NCI-H526 (cell line): ENCODE results near the gene SLC7A11.
A peak's percentile ranks its signal among the peaks of the same experiment; 100 is the strongest.

ENCODE experiments used
- DNase-seq, 2 experiments: peaks; one replicate each; lab custom pipeline; 2025; lab: John Stamatoyannopoulos, UW

SLC7A11 gene

DNA sequence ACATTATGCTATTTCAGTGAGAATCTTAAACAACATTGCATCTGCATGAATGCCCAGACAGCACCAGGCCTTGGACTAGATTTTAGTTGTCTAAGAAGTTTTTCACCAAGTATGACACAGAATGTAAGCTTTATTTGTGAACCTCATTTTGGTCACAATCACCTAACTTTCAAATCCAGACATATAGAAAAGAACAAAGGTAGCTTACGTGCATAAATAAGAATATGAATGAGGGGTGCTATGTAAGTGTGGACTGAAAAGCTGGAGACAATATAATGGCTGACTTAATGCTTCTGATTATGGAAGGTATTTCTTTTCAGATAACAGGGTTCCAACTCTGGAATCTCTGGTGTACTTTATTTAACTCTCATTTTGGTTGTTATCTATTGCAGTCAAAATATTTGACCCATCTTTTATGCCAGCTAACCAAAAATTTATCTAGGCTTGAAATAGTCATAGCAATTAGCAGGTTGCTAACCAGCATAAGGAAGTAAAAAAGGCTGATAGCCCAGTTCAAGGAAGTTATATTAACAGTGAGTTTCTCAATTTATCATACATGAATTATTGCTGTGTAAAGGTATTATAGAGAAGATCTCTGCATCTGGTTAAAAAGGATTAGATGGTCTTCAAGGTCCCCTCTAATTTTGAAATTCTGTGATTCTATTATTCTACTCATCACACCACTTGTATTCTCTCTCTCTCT, 36.5 kb downstream of the SLC7A11 start:
- DNase-seq, result no peak

DNA sequence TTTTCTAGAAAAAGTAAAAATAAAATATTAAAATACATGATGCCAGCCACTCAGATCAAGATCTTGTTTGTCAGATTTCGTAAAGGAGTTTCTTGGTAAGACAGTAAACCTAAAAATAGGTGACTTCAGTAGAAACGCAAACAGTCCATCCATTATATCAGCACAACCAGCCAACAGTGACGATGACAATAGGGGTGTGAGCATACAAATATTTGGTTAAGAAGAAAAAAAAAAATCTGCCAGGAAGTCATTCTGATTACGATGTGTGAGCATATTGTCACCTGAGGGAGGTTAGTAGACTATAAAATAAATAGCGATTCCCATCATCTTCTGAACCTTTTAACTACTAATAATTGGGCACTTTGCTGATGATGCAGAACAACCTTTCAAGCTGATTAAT, 37.6 kb downstream of the SLC7A11 start:
- DNase-seq, result no peak

DNA sequence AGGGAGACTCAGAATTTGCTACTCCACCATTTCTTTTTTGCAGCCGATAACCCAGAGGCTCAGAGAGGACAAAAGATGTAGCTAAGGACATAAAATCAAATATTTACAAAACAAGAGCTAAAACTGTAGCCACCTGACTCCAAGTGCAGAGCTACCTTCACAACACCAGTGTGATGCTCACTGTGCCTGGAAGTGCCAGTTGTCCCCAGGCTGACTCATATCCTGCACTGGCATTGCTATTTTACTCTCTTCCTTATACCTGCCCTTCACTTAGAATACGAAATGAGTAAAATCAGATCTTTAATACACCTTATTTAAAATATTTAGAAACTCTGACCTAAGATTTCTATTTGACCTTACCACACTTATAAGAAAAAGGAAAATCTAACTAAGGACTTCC, 39.5 kb downstream of the SLC7A11 start:
- DNase-seq, result no peak

DNA sequence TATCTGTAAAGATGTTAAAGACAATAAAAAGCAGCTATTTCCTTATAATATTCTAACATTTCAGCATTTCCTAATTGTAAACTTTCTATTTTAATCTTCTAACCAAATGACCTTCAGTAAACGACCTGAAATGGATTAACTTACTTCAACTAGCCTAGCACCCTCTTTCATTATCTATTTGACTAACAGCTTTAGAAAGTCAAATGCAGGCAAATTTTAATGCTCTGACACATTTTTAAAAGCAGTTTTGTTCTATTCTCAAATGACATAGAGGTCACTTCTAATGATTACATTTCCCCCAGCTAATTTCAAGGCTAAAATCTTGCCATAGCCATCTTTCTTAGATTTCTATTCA, 41.9 kb downstream of the SLC7A11 start:
- peak; percentile 74 to 75 for DNase-seq

DNA sequence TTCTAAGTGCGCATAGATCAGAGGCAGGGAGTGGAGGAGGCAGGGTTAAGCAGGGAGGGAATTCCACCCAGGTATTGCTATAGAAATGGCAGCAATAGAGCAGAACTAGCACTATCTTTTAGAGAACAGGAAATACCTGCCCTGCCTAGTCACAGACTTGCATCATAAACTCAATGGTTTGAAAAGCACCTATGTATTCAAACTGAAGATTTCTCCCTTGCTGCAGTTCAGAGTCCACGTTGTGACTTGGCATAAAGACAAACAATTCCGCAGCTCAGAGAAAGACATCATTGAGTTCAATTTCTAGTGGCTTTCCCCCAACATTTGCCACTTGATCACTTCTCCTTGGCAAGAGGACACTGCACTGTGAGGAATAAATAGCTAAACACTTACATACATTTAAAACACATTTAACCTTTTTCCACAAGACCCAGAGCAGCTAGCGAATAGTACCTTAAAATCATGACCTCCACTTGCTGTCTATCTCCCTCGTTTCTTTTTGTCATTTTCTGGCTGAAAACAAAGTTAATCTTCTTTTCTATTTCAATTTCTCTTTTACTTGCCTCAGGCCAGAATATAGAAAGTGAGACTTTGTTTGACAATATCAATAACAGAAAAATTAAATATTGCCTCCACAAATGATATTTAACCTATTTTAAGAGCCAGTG, 42.4 kb downstream of the SLC7A11 start:
- peak; percentile 81 to 83 for DNase-seq

DNA sequence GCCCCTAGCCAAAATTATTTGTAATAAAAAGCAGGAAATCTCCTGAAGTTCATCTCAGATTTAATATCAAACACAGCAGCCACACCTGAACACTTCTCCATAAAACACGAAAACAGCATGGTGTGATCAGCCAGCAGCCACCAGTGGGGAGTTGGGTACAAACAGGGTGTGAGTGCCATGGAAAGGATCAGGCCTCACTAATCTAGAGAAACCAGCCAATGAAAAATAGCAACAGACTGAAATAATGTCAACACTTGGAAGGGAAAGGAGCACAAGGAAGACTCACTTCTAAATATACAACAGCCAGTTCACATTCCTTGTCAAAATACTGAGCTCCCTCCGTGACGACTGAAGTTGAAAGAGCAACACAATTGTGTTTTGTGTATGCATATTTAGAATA, 46.0 kb downstream of the SLC7A11 start:
- no peak for DNase-seq

DNA sequence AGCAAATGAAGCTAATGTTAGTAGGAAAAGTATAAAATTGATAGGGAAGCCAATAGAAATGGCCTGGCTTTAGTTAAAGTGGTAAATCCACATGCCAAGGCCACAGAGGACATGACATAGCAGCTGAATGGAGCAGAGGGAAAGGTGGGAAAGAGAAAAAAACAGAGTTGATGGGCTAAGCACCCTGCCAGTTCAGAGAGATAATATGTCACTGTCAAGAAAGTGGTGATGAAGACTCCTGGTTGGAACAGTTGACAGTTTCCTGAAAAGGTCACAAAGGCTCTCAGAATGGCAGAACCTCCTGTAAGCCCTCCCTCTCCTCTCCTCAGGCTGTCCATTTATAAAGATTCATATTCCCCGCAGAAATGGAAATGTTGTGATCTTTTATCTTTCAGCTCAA, 48.2 kb downstream of the SLC7A11 start:
- no peak for DNase-seq

DNA sequence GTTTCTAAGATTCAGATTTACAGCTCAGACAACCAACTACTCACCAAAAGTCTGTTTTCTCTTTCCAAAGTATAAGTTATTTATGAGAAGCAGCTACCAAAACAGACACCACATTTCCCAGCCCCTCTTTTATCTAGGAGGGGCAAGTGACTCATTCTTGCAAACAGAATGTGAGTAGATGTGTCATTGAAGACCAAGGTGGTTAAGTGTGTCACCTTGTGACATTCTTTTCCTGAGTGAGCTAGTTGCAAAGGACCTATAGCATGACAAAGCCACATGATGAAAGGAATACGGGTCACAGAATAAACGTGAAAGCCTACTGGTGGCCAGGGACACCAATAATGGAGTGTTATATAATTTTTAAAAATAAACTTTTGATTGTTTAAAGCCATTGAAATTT, 50.0 kb downstream of the SLC7A11 start:
- no peak for DNase-seq

DNA sequence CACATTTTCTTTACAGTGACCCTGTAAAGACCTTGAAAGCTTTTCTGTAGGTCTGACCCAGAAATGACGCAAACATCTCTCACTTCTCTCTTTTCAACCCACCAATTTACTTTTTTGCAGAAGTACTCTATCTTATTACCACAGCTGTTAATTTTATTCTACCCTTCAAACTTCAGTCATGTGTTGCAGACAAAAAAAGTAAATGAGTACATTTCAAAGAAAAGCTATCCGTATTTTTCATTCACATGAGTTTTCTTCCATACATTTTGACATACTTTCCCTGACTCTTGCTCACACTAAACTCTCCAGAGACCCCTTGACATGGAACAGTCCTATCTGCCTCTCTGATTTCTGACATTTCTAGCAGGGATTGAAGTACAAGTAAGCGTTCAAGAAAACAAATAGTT, 51.7 kb downstream of the SLC7A11 start:
- no peak for DNase-seq

DNA sequence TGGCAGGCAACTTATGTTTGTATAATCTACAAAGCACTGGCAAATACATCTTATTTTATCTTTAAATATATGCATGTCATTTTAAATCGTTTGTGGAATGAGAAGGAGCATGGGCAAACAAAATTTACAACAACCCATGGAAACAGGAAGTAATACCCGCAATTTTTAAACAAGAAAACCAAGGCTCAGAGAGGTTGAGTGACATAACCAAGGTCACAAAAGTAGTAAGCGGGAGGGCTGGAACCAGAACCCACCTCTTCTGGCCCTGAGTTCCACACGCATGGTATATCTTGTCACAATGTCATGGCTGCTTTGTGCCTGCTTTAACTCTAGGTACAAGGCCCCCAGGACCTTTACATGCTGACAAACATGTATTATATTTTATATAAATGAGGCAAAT, 52.9 kb downstream of the SLC7A11 start:
- DNase-seq, result no peak

DNA sequence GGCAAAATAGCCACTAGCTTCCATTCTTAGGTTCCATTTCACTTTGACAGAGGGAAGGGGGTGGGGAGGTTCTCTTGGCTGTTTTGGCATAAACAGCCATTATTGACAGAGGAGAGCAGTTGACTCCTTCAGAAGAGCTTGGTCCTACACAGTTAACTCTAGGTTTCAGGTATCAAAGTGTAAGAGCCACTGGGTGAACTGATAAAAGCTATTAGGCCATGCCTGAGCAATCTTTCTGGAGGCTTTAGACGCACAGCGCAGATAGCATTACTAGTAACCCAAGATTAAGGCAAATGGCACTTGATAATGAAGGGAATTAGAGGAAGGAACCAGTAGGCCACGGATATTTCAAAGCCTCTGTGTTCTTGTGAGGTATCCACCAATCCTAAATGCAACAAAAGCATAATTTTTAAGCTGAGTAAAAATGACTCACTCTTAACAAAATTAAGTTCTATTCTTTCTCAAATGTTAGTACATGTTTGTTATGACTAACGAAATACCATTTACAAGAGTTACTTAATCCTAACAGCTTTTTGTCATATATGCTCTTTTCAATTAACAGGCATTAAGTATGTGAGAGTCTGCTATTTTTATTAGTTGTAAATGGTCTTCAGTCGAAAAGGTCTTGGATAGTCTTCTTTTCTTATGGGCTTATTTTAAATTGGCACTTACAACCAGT, 53.6 kb downstream of the SLC7A11 start:
- DNase-seq, result no peak

DNA sequence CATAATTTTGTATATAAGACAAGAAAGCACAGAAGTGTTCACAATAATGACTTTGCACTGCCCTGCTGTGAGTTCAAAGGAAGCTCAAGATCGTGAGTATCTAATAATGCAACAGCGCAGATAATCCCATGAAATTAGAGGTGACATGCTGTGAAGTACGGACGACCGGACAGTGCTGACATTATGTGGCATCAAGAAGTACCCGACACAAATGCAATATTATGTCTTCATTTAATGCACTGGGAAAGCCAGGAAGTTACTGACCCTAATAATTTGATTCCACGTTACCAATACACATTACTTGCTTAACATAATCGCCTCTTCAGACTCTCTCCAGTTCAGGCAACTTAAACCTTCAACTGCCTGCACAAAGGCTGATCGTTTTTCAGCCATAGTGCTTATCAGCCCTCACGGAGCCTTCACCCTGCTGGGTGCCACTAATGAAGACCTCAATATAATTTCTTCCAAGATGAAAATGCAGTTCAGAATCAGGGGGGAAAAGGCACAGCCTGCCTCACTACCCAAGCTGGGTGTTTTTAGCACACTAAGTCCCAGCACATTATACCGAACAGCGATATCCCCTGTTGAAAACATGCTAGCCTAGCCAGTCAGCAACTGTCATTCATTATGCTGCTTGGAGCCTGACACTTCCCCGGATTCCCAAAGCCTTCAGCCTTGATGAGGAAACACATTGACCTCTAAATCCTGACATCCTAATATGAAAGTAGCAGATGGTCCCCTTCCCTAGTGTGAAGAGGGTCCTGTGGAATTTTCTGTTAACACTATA, 56.1 kb downstream of the SLC7A11 start:
- DNase-seq, result no peak

DNA sequence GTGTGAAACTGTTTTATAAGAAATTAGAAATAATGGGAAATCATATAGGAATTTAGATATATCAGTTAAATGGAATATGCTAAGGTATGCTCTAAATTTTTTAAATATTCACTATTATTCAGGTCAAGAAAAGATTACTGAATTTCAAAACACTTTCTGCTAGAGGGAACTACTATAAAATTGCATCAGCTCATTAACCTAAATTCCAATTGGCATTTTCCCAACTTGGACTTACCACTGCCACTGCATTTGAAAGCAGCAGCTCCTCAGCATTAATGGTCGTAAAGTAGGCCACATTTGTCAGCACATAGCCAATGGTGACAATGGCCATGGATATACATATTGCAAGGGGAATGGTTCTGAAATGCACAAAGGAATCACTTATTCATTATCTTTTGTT, 57.3 kb downstream of the SLC7A11 start:
- DNase-seq, result no peak

DNA sequence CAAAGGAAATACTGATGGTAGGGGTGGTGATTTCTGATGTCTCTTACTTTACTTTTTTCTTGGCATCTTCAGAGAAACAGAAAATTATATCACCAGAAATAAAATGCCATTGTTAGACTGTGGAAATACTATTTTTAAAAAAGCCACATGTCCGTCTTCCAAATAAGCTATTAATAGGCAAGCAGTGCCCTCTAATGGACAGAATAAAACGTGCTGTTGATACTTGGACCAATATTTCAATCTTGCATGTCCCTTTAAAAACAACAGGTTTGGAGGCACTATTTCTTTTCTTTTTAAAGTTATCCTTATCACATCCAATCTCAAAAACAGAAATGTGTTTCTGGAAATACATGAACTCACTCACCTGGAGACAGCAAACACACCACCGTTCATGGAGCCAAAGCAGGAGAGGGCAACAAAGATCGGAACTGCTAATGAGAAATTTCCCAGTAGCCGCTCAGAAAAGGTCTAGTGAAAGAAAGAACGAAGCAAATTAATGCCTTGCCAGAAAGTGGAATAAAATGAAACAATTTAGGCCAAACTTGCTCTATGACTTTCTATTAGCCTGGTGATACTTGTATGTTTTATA, 59.2 kb downstream of the SLC7A11 start:
- DNase-seq, result peak; percentile 41 to 67

DNA sequence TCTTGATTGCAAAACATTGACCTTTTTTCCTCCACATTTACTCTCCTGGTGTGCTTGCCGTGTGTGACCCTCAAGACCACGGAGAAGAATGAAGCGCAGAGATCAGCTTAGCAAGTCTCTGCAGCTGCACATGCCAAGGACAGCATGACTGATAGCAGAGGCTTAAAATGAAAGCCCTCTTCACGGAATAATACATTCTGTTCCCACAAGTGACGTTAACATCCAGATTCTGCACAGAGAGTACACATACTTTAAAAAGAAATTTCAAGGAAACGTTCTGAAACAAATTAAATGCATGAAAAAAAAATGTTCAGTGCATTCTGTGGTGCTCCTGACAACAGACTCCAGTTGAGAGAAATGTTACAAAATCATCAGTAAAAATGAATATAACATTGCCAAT, 60.9 kb downstream of the SLC7A11 start:
- no peak for DNase-seq

DNA sequence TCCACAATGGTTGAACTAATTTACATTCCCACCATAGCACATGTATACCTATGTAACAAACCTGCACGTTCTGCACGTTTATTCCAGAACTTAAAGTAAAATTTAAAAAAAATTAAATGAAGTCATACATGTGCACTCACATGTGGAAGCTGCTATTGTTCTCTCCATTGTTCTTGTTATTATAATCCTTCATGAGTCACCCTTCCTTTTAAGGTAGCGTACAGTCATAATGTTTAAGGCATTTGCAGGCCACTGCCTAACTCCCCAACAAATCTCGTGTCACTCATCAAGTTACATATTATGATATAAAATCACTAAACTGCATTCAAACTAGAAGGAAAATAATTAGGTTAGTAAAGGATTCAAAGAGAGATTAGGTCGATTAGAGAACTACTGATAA, 63.6 kb downstream of the SLC7A11 start:
- DNase-seq, result no peak

DNA sequence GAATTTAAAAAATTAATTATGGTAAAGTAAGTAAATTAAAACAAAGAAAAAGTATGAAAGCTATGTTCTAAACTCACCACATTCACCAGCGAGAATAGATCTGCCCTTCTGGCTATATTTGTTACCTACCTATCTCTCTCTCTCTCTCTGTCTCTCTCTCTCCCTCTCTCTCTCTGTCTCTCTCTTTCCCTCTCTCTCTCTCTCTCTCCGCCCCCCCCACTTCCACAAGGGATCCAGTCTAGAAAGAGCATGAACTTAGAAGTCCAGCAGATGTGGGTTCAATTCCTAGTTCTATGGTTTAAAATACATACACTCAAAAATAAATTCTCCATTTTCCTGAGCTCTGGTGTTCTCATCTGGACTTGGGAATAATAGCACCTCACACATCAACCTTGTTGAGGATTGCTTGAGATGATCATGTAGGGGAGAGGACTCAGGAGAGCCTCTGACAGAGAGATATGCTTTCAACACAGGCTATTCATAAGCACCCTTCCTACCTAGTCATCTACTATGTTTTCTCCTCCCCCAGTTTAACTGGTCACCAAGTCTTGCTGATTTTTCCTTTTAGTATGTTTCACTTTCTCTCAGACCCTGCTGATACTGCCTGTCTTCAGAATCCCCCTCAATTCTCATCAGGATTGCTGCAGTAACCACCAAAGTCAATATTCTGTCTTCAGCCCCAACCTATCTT, 64.7 kb downstream of the SLC7A11 start:
- no peak for DNase-seq

DNA sequence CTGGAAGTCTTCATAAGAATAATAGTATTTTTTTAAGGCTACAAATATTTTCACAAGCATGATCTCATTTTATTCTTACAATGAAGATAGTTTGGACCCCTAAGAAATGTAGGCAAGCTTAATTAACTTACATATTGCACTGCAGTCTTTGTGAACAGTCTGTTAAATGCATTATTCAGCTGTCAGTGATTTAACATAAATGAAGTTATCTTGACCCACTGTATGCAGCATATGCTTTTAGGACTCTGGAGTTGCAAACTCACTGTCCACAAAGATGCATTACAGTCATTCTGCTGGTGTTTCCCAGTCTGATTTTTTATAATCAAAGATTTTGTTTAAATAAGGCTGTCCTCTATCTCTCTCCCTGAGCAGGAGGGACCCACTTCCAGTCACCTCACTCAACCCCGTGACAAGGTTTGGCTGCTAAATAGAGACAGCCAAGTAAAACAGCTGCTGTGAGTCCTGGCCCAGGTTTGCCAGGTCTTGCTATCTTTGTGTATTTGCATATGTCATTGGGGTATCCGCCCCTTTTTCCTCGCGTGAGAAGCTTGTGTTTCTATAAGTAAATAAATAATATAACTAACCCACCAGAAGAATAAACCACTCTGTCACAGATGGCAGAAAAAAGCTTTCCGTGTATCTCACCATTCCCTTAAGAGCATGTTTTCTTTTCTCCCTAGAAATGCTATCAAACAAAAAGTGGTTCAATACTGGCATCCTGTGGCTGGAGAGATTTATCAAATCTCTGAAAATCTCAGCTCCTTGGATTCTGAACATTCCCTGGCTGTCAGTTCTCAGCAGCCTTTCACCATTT, 67.0 kb downstream of the SLC7A11 start:
- peak; percentile 67 to 79 for DNase-seq

DNA sequence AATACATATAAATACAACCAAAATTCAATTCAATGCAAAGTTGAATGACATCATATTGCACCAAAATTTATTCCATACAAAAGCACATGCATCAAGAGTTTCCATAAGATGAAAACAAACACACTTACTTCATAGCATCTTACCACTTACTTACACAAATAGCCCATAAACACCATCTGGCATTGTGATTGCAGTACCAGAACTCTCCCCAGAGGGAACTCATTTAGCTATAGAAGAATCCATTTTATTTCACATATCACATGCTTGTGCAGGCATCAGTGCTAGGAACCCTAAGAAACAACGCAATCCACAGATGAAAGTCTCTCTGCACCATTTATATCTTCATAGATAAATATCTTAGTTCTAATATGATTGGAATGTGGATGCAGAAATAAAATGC, 77.9 kb downstream of the SLC7A11 start:
- no peak for DNase-seq

DNA sequence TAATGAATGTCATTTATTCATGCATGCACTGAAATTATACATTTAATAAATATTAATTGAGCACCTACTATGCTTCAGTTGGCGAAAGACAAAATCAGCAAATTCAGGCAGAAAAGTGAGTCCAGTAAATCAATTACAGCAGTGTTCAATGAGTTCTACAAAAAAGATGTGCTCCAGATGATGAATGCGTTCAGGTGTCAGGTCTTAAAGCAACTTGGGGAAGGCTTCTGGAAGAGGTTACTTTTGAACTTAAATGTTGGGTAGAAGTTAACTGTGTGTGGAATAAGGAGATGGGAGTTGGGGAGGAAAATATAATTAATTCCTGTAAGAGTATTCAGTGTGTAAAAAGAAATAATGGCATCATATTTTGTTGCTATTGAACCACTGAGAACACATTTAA, 79.0 kb downstream of the SLC7A11 start:
- DNase-seq, result no peak

DNA sequence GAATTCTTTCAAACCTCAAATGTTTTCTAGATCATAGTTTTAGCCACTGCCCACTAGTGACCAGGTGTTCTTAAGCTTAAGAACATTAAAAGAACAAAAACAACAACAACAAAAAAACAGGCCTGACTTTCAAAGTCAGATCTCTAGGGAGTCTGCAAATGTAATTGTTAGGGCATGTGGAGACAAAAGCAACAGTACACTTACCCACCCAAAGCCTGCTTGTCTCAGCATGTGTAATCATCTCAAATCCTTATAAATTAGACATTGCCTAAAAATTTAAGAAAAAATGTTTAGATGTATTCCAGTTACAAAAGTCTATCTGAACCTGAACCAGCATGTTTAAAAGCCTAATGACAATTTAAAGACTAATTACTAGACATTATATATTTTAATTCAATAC, 79.9 kb downstream of the SLC7A11 start:
- no peak for DNase-seq
